Measurements from ENCODE around the gene STK24.

DNA sequence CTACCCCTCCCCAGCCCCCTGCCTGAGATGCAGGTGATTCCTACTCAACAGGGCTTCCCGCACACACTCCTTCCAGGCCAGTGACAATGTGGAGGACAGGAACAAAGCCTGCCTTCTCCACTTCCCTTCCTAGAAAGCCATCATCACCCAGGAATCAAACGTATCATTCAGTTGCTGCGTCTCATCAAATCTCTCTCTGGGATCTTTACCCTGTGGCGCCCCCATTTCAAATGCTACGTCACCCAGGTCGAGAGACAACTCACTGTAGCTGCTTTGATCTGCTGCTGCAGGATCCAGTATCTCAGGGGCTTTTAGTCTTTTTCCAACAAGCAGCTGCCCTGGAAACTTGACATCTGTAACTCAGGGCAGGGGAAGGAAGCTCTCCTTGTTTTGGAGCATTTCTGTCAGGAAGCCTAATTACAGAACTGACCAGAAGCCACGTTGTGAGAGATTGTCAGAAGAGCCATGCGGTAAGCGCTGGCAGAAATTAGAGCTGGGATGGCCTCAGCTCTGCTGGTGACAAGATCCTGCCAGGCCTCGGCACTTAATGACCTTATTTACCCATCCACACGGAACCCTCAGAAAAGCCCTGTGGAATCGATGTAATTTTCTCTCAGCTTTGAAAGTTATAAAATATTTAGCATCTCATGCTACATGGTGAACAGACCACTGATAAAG lies 140.5 kb downstream of the STK24 start:
- TF ChIP-seq, protein P1, sequence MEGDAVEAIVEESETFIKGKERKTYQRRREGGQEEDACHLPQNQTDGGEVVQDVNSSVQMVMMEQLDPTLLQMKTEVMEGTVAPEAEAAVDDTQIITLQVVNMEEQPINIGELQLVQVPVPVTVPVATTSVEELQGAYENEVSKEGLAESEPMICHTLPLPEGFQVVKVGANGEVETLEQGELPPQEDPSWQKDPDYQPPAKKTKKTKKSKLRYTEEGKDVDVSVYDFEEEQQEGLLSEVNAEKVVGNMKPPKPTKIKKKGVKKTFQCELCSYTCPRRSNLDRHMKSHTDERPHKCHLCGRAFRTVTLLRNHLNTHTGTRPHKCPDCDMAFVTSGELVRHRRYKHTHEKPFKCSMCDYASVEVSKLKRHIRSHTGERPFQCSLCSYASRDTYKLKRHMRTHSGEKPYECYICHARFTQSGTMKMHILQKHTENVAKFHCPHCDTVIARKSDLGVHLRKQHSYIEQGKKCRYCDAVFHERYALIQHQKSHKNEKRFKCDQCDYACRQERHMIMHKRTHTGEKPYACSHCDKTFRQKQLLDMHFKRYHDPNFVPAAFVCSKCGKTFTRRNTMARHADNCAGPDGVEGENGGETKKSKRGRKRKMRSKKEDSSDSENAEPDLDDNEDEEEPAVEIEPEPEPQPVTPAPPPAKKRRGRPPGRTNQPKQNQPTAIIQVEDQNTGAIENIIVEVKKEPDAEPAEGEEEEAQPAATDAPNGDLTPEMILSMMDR (IDR thresholded peaks at IDR 0.05; ENCODE audit: insufficient read depth, low read length, poor library complexity, severe bottlenecking), result no peak
- no peak for TF ChIP-seq EZH2phosphoT487 (conservative IDR thresholded peaks at IDR 0.05; ENCODE audit: low read length)

Data from SU-DHL-6 (cell line).